ENCODE data around the gene MTAP.

DNA sequence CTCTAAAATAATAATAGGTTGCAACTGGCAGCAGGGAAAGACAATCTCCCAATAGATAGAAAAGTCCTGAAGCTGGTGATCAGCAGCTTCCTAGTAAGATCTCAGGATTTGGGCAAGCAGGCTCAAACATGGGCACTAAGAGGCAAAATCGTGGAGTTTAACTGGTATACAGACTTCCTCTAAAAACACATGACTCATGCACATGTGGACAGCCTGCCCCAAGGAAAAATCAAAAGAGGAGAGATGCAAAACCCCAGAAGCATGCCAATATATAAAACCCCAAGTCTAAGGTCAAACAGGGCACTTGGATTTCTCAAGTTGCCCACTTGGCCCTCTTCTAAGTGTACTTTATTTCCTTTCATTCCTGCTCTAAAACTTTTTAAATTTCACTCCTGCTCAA lies 129.0 kb downstream of the MTAP start:
- TF ChIP-seq CTCF (IDR thresholded peaks at IDR 0.05; ENCODE audit: insufficient read depth, low read depth, low read length): no peak
- no peak for TF ChIP-seq EZH2 (IDR thresholded peaks at IDR 0.05; ENCODE audit: insufficient read depth, low read length)
